Hepatocyte (in vitro differentiated cells): ENCODE results near the gene MDFI. TPM values are rescaled to one million over a fixed set of nuclear protein-coding genes. Genes with fewer than 3 reads are reported as not detected.

Experiments used
- DNase-seq: peaks from one replicate; pipeline ENCODE4 v3.0.0-alpha.2; 2016; ENCODE audit warnings: low spot score
- H2AFZ ChIP-seq: fragments of 200-600 bp; sonication (generic); 2 replicates; pipeline ENCODE4 v1.6.0; 2016; ENCODE audit warnings: antibody characterized with exemption, mild to moderate bottlenecking
- H3K27ac ChIP-seq: fragments of 200-600 bp; sonication (generic); 2 replicates; pipeline ENCODE4 v1.5.1; 2016; ENCODE audit warnings: mild to moderate bottlenecking
- H3K27me3 ChIP-seq: fragments of 200-600 bp; sonication (generic); 2 replicates; pipeline ENCODE4 v1.6.1; 2016
- H3K36me3 ChIP-seq: fragments of 200-600 bp; sonication (generic); replicated peaks from 2 replicates; pipeline ENCODE4 v1.5.1; 2016; ENCODE audit warnings: low read depth; ENCODE audit not compliant: insufficient read depth
- H3K4me1 ChIP-seq: fragments of 200-600 bp; sonication (generic); 2 replicates; pipeline ENCODE4 v1.5.1; 2016; ENCODE audit warnings: mild to moderate bottlenecking, moderate library complexity; ENCODE audit not compliant: insufficient read depth
- H3K4me2 ChIP-seq: fragments of 200-600 bp; sonication (generic); 2 replicates; pipeline ENCODE4 v1.6.0; 2016
- H3K4me3 ChIP-seq: fragments of 200-600 bp; sonication (generic); 2 replicates; pipeline ENCODE4 v1.5.1; 2016; ENCODE audit warnings: mild to moderate bottlenecking
- H3K79me2 ChIP-seq: fragments of 200-600 bp; sonication (generic); 2 replicates; pipeline ENCODE4 v1.6.0; 2017; ENCODE audit warnings: mild to moderate bottlenecking
- H3K9me2 ChIP-seq: fragments of 200-600 bp; sonication (generic); replicated peaks from 2 replicates; pipeline ENCODE4 v1.6.0; 2017; ENCODE audit warnings: mild to moderate bottlenecking; ENCODE audit not compliant: insufficient read depth
- H3K9me3 ChIP-seq: fragments of 200-600 bp; sonication (generic); 2 replicates; pipeline ENCODE4 v1.5.1; 2016; ENCODE audit warnings: low read depth, mild to moderate bottlenecking
- H4K20me1 ChIP-seq: fragments of 200-600 bp; sonication (generic); 2 replicates; pipeline ENCODE4 v1.6.0; 2016; ENCODE audit warnings: mild to moderate bottlenecking; ENCODE audit not compliant: insufficient read depth, poor library complexity, severe bottlenecking
- EZH2 ChIP-seq: fragments of 200-600 bp; sonication (generic); IDR thresholded peaks from 2 replicates; pipeline ENCODE4 v1.6.1; 2016; ENCODE audit warnings: antibody characterized with exemption, mild to moderate bottlenecking, borderline replicate concordance
- EZH2phosphoT487 ChIP-seq: fragments of 200-600 bp; sonication (generic); IDR thresholded peaks from one replicate; pipeline ENCODE4 v1.6.1; 2018; ENCODE audit warnings: antibody characterized with exemption, mild to moderate bottlenecking, low read depth, moderate library complexity; ENCODE audit not compliant: unreplicated experiment, severe bottlenecking
- WGBS: methylation state at CpG from one replicate; pipeline ENCODE4 v1.1.6; 2016; ENCODE audit warnings: low lambda C conversion rate; ENCODE audit errors: missing lambda C conversion rate; 5-methylcytosine and 5-hydroxymethylcytosine counted together
- polyA plus RNA-seq: library from polyadenylated mRNA; unstranded; fragments of >200 nt; fragmentation: Nextera tagmentation; extraction: Ambion mirVana; gene quantifications from 2 replicates; pipeline ENCODE4 v1.2.1, GENCODE V29; 2016
- total RNA-seq: library from RNA; depleted of rRNA; stranded (reverse); fragments of >200 nt; gene quantifications from 2 replicates; pipeline ENCODE4 v1.2.3, GENCODE V29; 2014
- TF ChIP-seq, protein P1 (sequence below): fragments of 200-600 bp; sonication (generic); IDR thresholded peaks from 2 replicates; pipeline ENCODE4 v1.5.1; 2016; ENCODE audit warnings: antibody characterized with exemption, mild to moderate bottlenecking; ENCODE audit not compliant: poor library complexity

The MDFI gene
- total and polyA plus RNA-seq, 2 experiments from 2014 or later: 45.2 to 106 TPM

DNA sequence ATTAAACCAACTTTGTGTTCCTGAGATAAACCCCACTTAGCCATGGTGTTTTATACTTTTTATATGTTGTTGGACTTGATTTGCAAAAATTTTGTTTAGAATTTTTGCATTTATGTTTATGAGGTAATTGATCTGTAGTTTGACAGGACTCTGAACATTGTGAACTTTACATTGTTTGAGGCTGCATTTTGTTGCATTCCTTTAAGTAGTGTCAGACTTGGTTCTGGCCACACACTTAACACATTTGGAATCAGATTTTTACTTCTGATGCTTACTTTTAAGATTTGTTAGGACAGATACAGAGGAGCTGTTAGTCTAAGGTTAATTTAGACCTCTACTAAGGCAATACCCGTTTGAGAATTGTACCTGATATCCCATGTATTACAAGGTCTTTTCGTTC, 16.5 kb upstream of the MDFI start:
- H4K20me1 ChIP-seq: no peaks in the 10 kb centered on the region
- H3K9me3 ChIP-seq: no peaks in the 10 kb centered on the region
- peak overlapping the region; percentile 32 for H3K27ac ChIP-seq
- no peak for DNase-seq
- H3K4me3 ChIP-seq: no peak overlapping the region
- TF ChIP-seq, protein P1, sequence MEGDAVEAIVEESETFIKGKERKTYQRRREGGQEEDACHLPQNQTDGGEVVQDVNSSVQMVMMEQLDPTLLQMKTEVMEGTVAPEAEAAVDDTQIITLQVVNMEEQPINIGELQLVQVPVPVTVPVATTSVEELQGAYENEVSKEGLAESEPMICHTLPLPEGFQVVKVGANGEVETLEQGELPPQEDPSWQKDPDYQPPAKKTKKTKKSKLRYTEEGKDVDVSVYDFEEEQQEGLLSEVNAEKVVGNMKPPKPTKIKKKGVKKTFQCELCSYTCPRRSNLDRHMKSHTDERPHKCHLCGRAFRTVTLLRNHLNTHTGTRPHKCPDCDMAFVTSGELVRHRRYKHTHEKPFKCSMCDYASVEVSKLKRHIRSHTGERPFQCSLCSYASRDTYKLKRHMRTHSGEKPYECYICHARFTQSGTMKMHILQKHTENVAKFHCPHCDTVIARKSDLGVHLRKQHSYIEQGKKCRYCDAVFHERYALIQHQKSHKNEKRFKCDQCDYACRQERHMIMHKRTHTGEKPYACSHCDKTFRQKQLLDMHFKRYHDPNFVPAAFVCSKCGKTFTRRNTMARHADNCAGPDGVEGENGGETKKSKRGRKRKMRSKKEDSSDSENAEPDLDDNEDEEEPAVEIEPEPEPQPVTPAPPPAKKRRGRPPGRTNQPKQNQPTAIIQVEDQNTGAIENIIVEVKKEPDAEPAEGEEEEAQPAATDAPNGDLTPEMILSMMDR: no peak
- TF ChIP-seq EZH2phosphoT487: no peak
- no peak for TF ChIP-seq EZH2
- peaks cover 27% of the 10 kb centered on the region for H3K4me1 ChIP-seq
- WGBS: 41% methylated on average over 2 of the region's 2 CpGs
- no peak overlapping the region for H3K4me2 ChIP-seq
- H3K79me2 ChIP-seq: no peaks in the 10 kb centered on the region
- no peak overlapping the region for H2AFZ ChIP-seq
- H3K36me3 ChIP-seq: no peaks in the 10 kb centered on the region
- no peaks in the 10 kb centered on the region for H3K9me2 ChIP-seq
- no peaks in the 10 kb centered on the region for H3K27me3 ChIP-seq

DNA sequence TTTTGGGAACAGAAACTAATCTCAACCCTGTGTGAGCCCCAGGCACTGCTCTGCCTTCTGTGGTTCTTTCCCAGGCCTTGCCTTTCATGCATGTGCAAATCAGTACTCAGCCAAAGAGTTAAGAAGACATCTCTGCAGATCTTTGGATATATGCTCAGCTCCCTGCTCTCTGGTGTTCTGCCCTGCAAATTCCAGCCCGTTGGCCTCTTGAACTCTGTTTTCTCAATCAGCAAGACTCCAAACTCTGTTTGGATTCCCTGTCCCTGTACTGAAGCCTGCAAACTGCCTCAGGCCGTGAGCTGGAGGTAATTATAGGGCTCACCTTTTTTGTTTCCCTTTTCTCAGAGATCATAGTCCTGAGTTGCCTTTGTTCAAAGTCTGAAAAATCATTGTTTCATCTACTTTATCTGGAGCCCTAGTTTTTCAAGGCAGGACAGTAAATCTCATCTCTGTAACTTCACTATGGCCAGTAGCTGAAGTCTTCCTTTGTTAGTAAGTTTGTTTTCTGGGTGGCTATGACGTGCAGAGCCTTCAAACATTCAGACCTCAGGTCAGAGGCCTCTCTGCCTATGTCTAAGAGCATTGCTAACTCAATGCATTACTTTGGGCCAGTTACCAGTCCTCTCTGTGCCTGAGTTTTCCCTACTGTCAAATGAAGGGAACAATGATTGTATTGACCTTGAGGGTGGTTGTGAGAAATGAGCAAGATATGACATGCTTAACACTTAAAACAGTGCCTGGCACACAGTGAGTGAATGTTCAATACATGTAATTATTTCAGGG, 15.9 kb upstream of the MDFI start:
- DNase-seq: no peak
- no peaks in the 10 kb centered on the region for H4K20me1 ChIP-seq
- H3K9me2 ChIP-seq: no peaks in the 10 kb centered on the region
- H3K4me3 ChIP-seq: no peak overlapping the region
- no peaks in the 10 kb centered on the region for H3K36me3 ChIP-seq
- 20% methylated on average over 3 of the region's 3 CpGs for WGBS
- H3K9me3 ChIP-seq: no peaks in the 10 kb centered on the region
- no peak overlapping the region for H2AFZ ChIP-seq
- no peak overlapping the region for H3K4me2 ChIP-seq
- peaks cover 30% of the 10 kb centered on the region for H3K4me1 ChIP-seq
- no peaks in the 10 kb centered on the region for H3K27me3 ChIP-seq
- no peaks in the 10 kb centered on the region for H3K79me2 ChIP-seq
- peak overlapping the region; percentile 32 for H3K27ac ChIP-seq
- no peak for TF ChIP-seq EZH2

DNA sequence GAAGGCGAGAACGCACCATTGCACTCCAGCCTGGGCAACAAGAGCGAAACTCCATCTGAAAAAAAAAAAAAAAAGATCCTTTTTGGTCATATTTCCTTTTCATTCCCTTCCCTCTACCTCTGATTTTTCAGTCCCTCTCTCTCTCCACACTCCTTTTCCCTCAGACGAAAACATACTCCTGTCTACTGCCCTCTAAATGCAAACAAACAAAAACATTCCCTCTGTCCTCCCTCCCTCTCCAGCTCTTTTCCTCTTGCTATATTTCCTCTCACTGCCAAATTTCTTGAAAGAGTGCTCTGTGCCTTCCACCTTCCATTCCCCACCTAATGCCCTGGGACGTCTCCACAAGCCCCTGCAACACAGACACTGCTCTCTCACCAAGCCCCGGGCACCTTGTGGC, 14.9 kb upstream of the MDFI start:
- WGBS: 82% methylated on average over 6 of the region's 6 CpGs
- Histone ChIP-seq H3K9me2 (no peaks in the 10 kb centered on the region), H3K4me1 (peaks cover 30% of the 10 kb centered on the region), H3K4me3 (no peak overlapping the region), H4K20me1 (no peaks in the 10 kb centered on the region), H2AFZ (no peak overlapping the region), H3K4me2 (no peak overlapping the region), H3K27me3 (no peaks in the 10 kb centered on the region), H3K36me3 (no peaks in the 10 kb centered on the region), H3K9me3 (no peaks in the 10 kb centered on the region), H3K27ac (no peak overlapping the region), H3K79me2 (no peaks in the 10 kb centered on the region)
- no peak for DNase-seq
- TF ChIP-seq EZH2 (no peak), EZH2phosphoT487 (no peak)
- TF ChIP-seq, protein P1: no peak

DNA sequence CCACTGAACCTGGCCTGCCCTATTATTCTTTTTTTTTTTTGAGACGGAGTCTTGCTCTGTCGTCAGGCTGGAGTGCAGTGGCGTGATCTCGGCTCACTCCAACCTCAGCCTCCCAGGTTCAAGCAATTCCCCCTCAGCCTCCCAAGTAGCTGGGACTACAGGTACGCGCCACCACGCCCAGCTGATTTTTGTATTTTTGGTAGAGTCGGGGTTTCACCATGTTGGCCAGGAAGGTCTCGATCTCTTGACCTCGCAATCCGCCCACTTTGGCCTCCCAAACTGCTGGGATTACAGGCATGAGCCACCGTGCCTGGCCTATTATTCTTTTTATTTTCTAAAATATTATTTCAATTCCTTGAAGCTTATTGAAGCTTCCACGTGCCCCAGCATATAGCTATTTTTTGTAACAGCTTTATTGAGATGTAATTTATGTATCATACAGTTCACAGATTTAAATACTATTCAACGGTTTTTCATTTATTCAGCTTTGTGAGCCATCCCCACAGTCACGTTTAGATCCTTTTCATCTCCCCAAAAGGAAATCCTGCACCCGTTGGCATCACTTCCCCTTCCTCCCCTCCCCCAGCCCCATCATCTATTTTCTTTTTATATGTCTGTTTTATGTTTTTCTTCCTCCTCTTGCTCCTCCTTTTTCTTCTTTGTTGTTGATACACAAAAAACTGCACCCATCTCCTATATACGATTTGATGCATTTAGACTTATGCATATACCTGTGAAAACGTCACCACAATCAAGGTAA, 13.5 kb upstream of the MDFI start:
- WGBS: 90% methylated on average over 17 of the region's 18 CpGs
- Histone ChIP-seq H3K27me3 (no peaks in the 10 kb centered on the region), H4K20me1 (no peaks in the 10 kb centered on the region), H2AFZ (no peak overlapping the region), H3K4me3 (no peak overlapping the region), H3K4me2 (no peak overlapping the region), H3K79me2 (no peaks in the 10 kb centered on the region), H3K27ac (peak overlapping the region; percentile 20), H3K36me3 (no peaks in the 10 kb centered on the region), H3K9me2 (no peaks in the 10 kb centered on the region), H3K4me1 (peaks cover 30% of the 10 kb centered on the region), H3K9me3 (no peaks in the 10 kb centered on the region)
- TF ChIP-seq EZH2phosphoT487: no peak
- no peak for DNase-seq
